ENCODE results near the gene RCC1. TPM values are rescaled to one million over a fixed set of nuclear protein-coding genes. Genes with fewer than 3 reads are reported as not detected.
"Not testable (repeated sequence)": the region's sequence is repeated elsewhere in the genome, so short reads cannot be mapped to it uniquely, and the experiment has no call there.

Gene RCC1
- total RNA-seq (2014; rRNA removed; shearing (Covaris generic)) = 38.2 and 48.9 TPM in 2 replicates

- DNase-seq (ENCODE audit: low read depth) = peak; percentile 99
Measured at GRCh38 chr1:28505406-28506187, at the start of gene RCC1. RCC1 (plus strand) TSS chr1:28506043; CDS start chr1:28529867, 23,824 bp downstream.

GRCh38 chr1:28456078-28456477 is 49.8 kb upstream of the RCC1 start:
- peak; percentile 83 for DNase-seq (ENCODE audit: low read depth)

GRCh38 chr1:28457678-28458077 is 48.2 kb upstream of the RCC1 start:
- no peak for DNase-seq (ENCODE audit: low read depth)

GRCh38 chr1:28458237-28459228 is 47.3 kb upstream of the RCC1 start:
- DNase-seq (ENCODE audit: low read depth) = no peak

GRCh38 chr1:28466226-28466778 is 39.5 kb upstream of the RCC1 start:
- no peak for DNase-seq (ENCODE audit: low read depth)

GRCh38 chr1:28470146-28470545 is 35.7 kb upstream of the RCC1 start:
- no peak for DNase-seq (ENCODE audit: low read depth)

- not testable (repeated sequence) for DNase-seq (ENCODE audit: low read depth)
Measured at GRCh38 chr1:28479497-28479896, 26.3 kb upstream of the RCC1 start.

GRCh38 chr1:28480308-28480707 is 25.5 kb upstream of the RCC1 start:
- DNase-seq (ENCODE audit: low read depth) = no peak

- DNase-seq (ENCODE audit: low read depth) = no peak
Measured at GRCh38 chr1:28482138-28482537, 23.7 kb upstream of the RCC1 start.

GRCh38 chr1:28482702-28483101 is 23.1 kb upstream of the RCC1 start:
- DNase-seq (ENCODE audit: low read depth) = no peak

GRCh38 chr1:28494737-28495136 is 11.1 kb upstream of the RCC1 start:
- DNase-seq (ENCODE audit: low read depth) = no peak

GRCh38 chr1:28499553-28499952 is 6.3 kb upstream of the RCC1 start:
- no peak for DNase-seq (ENCODE audit: low read depth)

- no peak for DNase-seq (ENCODE audit: low read depth)
Measured at GRCh38 chr1:28501925-28502324, 3.9 kb upstream of the RCC1 start.

GRCh38 chr1:28503117-28503516 is 2.7 kb upstream of the RCC1 start:
- no peak for DNase-seq (ENCODE audit: low read depth)

- no peak for DNase-seq (ENCODE audit: low read depth)
Measured at GRCh38 chr1:28506907-28507246, 1.0 kb downstream of the RCC1 start.

GRCh38 chr1:28507247-28507645 is 1.4 kb downstream of the RCC1 start:
- no peak for DNase-seq (ENCODE audit: low read depth)

- DNase-seq (ENCODE audit: low read depth) = no peak
Measured at GRCh38 chr1:28507646-28508434, 2.0 kb downstream of the RCC1 start.

- DNase-seq (ENCODE audit: low read depth) = no peak
Measured at GRCh38 chr1:28508435-28508754, 2.6 kb downstream of the RCC1 start.

- DNase-seq (ENCODE audit: low read depth) = no peak
Measured at GRCh38 chr1:28509705-28510272, 3.9 kb downstream of the RCC1 start.

- DNase-seq (ENCODE audit: low read depth) = peak; percentile 53
Measured at GRCh38 chr1:28510273-28510969, 4.6 kb downstream of the RCC1 start.

GRCh38 chr1:28510970-28511440 is 5.2 kb downstream of the RCC1 start:
- DNase-seq (ENCODE audit: low read depth) = no peak
